SK-N-DZ (cell line): Measurements from ENCODE around the gene AIG1.

Experiments
- DNase-seq: peaks from one replicate; pipeline ENCODE4 v3.0.0-alpha.2; 2015; ENCODE audit warnings: low spot score

Gene AIG1

GRCh38 chr6:143195349-143195845 lies 134.7 kb downstream of the AIG1 start:
- no peak for DNase-seq

DNA sequence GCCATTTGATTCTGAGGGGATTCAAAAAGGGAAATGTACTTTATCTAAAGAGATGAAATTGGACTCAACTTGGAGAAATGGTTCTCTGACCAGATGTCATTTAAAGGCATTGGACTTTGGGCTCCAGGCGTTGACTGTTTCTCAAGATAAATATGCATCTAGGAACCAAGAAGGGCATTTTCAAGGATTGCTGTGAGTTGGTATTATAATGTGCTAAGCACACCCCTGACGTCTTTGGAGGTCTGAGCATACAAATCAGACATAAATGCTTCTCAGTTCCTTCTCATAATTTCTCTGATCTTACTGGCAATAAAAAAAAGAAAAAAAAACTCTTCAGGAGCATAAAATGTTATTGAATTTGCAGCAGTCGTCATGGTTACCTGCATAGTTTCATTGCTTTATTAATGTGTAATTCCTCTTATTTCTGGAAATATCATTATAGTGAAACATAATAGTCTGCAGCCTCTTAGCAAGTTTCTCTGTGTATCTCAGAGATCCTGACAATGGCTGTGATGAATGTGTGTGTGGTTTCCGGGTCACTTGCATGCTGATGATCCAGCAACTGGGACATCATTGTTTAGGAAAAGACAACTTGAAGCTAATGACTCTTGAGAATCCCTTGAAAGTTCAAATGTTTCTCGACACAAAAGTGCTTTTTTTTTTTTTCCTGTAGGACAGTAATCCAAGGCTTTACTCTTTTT lies 136.0 kb downstream of the AIG1 start:
- no peak for DNase-seq

DNA sequence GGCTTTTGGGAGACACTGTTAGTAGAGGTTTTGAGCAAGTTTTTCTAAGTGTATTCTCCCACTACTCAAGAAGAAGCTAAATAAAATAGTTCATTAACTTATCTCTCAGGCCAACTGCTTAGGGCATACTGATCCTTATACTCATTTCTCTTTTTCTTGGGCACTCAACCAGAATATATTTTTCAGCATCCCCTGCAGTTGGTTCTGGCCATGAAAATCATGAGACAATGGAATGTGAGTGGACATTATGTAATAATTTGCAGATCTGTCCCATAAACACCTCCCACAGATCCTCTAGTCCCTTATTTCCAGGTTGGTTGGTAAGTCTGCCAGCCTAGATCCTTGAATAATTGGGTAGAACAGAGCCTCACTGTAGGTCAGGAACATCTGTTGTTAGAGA lies 136.7 kb downstream of the AIG1 start:
- DNase-seq: no peak

GRCh38 chr6:143198312-143198711 lies 137.6 kb downstream of the AIG1 start:
- DNase-seq: no peak

GRCh38 chr6:143199291-143199690 lies 138.6 kb downstream of the AIG1 start:
- no peak for DNase-seq

DNA sequence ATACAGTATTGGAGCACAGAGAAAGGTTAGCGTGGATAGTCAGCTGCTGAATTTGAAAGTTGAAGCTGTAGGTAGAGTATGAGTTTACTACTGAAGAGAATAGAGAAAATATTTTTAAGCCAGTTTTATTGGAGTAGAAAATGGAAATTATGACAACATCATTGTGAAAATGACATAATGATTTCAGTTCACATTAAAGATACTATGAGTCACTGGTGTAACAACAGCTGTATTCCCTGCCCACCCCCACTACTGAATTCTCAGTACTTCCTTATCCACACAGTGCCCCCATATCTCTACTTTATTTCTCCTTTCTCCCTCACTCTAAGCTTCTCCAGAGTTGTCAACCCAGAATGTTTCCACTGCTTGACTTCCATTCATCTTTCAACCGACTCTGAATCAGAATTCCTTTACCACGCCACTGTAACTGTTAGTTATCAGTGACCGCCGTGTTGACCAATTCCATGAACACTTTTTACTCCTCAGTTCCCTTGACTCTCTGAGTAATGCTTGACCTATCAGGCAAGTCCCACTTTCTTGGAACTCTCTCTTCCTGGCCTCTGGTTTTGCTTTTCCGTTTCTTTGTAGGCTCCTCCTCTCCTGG lies 139.6 kb downstream of the AIG1 start:
- DNase-seq: no peak

DNA sequence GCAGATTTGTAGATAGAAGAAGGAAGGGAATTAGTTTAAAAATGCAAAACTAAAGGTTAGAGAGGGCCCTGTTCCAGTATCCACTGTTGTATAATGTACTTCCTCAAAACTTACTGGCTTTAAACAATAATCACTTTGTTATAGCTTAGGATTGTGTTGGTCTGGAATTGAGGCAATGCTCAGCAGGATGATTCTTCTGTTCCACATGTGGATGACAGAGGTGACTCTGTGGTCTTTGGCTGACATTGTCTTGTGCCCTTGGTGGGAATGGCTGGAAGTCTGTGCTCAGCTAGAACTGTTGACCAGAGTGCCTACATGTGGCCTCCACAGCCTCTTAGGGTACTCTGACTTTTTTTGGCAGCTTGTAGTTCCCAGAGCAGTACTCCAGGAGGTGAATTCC lies 143.4 kb downstream of the AIG1 start:
- DNase-seq: no peak

DNA sequence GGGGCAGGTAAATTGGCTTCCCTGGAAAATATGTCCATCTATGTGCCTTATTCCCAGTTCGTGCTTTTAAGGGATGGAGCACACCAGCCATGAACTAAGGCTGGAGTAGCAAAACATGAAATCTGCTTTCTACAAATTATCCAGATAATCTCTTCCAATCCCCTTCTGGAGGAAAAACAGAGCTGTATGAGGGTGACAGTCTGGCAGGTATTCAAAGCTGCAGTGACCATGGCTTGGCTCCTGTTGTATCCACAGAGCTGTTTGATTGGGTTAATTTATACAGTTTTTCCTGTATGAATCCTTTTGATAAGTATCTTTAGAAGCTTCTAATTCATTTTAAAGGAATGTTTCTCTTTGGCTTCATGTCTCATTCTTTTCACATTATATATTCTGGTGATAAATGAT lies 144.4 kb downstream of the AIG1 start:
- DNase-seq: peak; percentile 45

GRCh38 chr6:143205585-143205984 lies 144.9 kb downstream of the AIG1 start:
- no peak for DNase-seq

DNA sequence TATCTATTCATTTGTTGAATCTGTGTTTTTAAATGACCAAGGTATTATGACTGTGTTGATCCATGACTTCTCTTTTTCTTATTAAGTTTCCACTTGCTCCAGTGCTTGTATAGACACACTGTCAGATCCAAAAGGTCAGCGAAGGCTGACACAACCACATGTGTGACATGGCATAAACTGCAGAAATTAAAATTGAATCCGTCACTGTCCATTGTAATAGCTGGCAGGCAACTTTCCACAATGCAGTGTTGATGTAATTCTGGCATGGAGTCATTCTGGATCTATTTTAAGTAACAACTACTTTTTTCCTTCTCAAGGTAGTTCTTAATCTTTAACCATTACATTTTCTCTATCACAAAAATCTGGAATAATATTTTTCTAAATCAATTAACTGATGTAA lies 145.3 kb downstream of the AIG1 start:
- DNase-seq: no peak

DNA sequence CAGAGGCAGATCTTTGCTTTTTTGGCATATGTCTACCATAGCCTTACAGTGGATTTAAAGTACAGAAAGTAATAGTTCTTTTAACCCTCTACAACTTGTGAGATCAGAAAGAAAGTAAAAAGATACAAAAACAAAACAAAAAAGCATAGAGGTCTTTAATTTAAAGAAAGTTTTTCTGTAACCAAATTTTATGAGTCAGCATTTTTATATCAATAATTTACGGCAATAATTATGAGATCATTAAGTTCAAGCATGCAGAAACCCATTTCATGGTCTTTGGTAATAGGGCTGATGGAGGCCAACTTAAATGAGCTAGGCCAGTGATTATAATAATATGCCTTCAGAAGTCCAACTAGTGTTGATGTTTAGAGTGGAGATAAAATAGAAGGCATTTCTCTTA lies 145.9 kb downstream of the AIG1 start:
- no peak for DNase-seq

DNA sequence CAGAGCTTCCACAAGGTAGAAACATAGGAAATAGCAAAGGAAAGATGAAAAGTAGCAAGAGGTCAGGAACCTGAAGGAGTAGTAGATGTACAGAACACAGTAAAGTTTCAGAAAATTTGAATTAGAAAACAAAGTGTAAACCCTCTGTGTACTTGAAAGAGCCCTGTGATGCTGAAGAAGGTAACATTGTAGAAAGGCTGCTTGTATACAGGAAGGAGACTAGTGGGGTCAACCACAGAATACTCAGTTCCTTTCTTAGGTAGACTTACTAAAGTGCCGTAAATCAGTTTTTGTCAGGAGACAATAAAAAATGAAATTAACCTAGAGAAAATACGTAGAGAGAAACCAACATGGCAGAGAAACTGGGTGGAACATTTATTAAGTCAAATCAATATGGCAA lies 149.7 kb downstream of the AIG1 start:
- DNase-seq: no peak

GRCh38 chr6:143213859-143214376 lies 153.2 kb downstream of the AIG1 start:
- DNase-seq: no peak

GRCh38 chr6:143215363-143215762 lies 154.7 kb downstream of the AIG1 start:
- DNase-seq: no peak

DNA sequence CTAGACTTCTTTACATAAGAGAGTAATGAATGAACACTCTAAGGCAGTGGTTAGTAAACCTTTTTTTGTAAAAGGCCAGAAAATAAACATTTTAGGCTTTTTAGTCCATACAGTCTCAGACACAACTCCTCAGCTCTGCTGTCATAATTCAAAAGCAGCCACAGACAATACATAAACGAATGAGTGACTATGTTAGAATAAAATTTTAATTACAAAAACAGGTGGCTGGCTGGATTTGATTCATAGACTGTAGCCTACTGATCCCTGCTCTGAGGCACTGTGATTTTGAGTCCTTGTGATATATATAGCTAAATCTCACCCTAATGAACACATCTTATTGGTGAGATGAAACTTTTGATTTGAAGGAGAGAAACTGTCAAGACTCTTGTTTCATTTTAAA lies 155.1 kb downstream of the AIG1 start:
- DNase-seq: no peak

GRCh38 chr6:143218233-143218632 lies 157.5 kb downstream of the AIG1 start:
- DNase-seq: no peak

DNA sequence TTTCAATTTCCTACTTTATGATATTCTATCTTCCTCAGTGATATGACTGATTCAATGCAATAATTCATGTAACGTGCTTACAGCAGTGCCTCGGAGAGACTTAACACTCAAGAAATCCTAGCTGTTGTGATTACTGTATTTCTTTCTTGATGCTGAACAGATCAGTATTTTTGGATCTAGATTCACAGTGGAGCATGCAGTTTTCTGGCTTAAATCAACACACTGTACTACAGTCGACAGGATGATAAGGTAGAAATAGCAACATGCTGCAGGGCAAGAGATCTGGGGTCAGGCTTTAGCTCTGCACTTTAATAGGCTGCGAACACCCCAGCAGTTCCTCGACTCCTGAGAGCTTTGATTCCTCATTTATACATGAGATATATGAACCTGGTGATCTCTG lies 161.0 kb downstream of the AIG1 start:
- no peak for DNase-seq

GRCh38 chr6:143222310-143222709 lies 161.6 kb downstream of the AIG1 start:
- DNase-seq: no peak

DNA sequence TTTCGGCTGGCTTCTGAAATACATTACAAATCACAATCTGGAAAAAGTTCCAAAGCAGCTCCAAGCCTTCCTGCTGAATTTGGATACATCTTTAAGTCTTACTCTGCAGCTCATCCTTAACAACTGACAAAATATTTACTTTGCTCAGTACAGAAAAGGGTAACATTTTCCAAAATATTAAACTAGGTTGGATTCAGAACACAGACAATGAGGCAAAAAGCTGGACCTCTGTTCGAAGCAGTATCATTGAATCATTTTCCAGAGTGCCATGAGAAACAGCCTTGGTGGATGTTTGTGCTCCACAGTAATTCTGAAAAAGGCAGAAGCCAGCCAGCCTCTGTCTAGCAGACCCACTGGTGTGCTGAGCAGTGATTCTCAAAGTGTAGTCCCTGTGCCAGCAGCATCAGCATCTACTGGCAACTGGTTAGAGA lies 162.1 kb downstream of the AIG1 start:
- DNase-seq: no peak

GRCh38 chr6:143223895-143224294 lies 163.2 kb downstream of the AIG1 start:
- DNase-seq: no peak

DNA sequence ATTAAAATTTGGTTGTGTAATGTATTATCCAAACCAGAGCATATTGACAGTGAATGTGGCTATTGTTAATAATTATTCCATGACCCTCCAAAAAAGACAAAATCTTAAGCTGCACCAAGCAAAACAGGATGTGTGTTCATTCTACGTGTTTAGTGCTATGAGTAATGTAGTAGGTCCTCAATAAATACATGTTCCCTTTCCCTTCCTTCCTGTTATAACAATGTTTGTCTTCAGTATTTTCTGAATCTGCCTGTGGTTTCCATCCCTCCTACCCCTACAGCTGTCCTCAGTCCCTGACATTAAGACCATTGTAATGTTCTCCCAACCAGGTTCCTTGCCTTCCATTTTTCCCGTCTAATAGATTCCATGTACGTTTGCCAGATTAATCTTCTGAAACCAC lies 163.8 kb downstream of the AIG1 start:
- DNase-seq: no peak

GRCh38 chr6:143225929-143226328 lies 165.2 kb downstream of the AIG1 start:
- no peak for DNase-seq

- DNase-seq: no peak
These were observed 167.0 kb downstream of the AIG1 start for GRCh38 chr6:143227675-143228074.
